ENCODE data around the gene GAS2L3. TPM values are rescaled to one million over a fixed set of nuclear protein-coding genes. Genes with fewer than 3 reads are reported as not detected.
A peak's percentile ranks its signal among the peaks of the same experiment; 100 is the strongest.

The GAS2L3 gene
- total and polyA plus RNA-seq, 2 of the 13 experiments (the other 11 are each of a cell fraction or from before 2014, with no cell fraction given): 7.0 to 20.8 TPM

GRCh38 chr12:100573292-100574186, at the start of gene GAS2L3 (continued):
- TF ChIP-seq ARID4A (CRISPR knock-in tag; IDR thresholded peaks at IDR 0.05; ENCODE audit: borderline replicate concordance): peak; percentile 96

DNA sequence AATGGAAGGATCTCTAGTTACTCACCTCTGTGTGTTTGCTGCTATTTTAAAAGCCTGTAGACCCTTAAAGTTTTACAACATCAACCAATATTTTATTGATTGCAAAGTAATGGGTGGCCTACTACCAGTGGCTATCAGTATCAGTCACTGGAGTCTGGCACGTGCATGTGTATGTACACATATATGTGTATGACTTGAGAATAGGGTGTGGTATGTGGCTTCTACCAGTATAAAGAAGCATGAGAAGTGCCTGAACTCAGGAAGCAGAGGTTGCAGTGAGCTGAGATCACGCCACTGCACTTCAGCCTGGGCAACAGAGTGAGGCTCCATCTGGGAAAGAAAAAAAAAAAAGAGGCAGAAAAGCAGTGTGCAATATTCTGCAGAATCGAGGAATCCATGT, 45.5 kb upstream of the GAS2L3 start:
- 95% methylated on average over 3 of the region's 3 CpGs for WGBS (ENCODE audit: low lambda C conversion rate)
- ChIA-PET CTCF (ENCODE audit: low intra/inter-chr PET ratio, low total read pairs) (no interaction called here), POLR2A (no interaction called here)
- H3K79me2 ChIP-seq (ENCODE audit: insufficient read depth, low read length): peaks cover 8% of the 10 kb centered on the region
- H4K20me1 ChIP-seq (ENCODE audit: insufficient read depth, low read length): no peaks in the 10 kb centered on the region; the same call in 1 of the 2 replicates
- H3K27me3 ChIP-seq (ENCODE audit: control insufficient read depth in 1 of 2, insufficient read depth in 2 of 2, low read length in 2 of 2): no peaks in the 10 kb centered on the region
- peaks cover 2 to 61% of the 10 kb centered on the region in 2 experiments; a peak in 4 of 5 replicates for H3K36me3 ChIP-seq (replicated peaks in 1 of 2; ENCODE audit: control insufficient read depth in 1 of 2, insufficient read depth in 2 of 2, low read length in 2 of 2)
- BruUV-seq (replicated peaks): no TSS peak
- no peak overlapping the region for H3K4me2 ChIP-seq (ENCODE audit: low read depth, low read length)
- H3K27ac ChIP-seq (ENCODE audit: extremely low read length, insufficient read depth, low read length): no peak overlapping the region
- intact Hi-C loops (cut with micrococcal nuclease; ENCODE audit: unreplicated experiment): no loop called here
- no peaks in the 10 kb centered on the region for H3K9me3 ChIP-seq (ENCODE audit: low read length)
- FAIRE-seq: no peak
- no peak for DNase-seq (ENCODE audit: low spot score)
- H3K9ac ChIP-seq (ENCODE audit: insufficient read depth, low read depth, low read length): no peak overlapping the region
- no peak for ATAC-seq
- in situ Hi-C loops (cut with HindIII; ENCODE audit: extremely low pct_ligation_motif_present, low pct_unique_long_range_greater_than_20kb): no loop called here
- H3K4me1 ChIP-seq (ENCODE audit: insufficient read depth, low read length): no peaks in the 10 kb centered on the region
- no peak overlapping the region for H3K4me3 ChIP-seq (replicated peaks in 1 of 3; ENCODE audit: insufficient read depth in 1 of 3, low read depth in 2 of 3, low read length in 3 of 3)
- no peak overlapping the region for H2AFZ ChIP-seq (ENCODE audit: low read length)
- TF ChIP-seq, protein P1, sequence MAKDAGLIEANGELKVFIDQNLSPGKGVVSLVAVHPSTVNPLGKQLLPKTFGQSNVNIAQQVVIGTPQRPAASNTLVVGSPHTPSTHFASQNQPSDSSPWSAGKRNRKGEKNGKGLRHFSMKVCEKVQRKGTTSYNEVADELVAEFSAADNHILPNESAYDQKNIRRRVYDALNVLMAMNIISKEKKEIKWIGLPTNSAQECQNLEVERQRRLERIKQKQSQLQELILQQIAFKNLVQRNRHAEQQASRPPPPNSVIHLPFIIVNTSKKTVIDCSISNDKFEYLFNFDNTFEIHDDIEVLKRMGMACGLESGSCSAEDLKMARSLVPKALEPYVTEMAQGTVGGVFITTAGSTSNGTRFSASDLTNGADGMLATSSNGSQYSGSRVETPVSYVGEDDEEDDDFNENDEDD (CRISPR knock-in tag; IDR thresholded peaks at IDR 0.05; ENCODE audit: borderline replicate concordance): no peak
- TF ChIP-seq ZNF598 (CRISPR knock-in tag; IDR thresholded peaks at IDR 0.05; ENCODE audit: borderline replicate concordance) (no peak), JUND (CRISPR knock-in tag; IDR thresholded peaks at IDR 0.05) (no peak), SMARCE1 (IDR thresholded peaks at IDR 0.05; ENCODE audit: borderline replicate concordance) (no peak), HNF1A (IDR thresholded peaks at IDR 0.05; ENCODE audit: low read depth) (no peak), HNF1A (CRISPR knock-in tag; IDR thresholded peaks at IDR 0.05; ENCODE audit: borderline replicate concordance) (no peak)
- TF ChIP-seq, protein P2, sequence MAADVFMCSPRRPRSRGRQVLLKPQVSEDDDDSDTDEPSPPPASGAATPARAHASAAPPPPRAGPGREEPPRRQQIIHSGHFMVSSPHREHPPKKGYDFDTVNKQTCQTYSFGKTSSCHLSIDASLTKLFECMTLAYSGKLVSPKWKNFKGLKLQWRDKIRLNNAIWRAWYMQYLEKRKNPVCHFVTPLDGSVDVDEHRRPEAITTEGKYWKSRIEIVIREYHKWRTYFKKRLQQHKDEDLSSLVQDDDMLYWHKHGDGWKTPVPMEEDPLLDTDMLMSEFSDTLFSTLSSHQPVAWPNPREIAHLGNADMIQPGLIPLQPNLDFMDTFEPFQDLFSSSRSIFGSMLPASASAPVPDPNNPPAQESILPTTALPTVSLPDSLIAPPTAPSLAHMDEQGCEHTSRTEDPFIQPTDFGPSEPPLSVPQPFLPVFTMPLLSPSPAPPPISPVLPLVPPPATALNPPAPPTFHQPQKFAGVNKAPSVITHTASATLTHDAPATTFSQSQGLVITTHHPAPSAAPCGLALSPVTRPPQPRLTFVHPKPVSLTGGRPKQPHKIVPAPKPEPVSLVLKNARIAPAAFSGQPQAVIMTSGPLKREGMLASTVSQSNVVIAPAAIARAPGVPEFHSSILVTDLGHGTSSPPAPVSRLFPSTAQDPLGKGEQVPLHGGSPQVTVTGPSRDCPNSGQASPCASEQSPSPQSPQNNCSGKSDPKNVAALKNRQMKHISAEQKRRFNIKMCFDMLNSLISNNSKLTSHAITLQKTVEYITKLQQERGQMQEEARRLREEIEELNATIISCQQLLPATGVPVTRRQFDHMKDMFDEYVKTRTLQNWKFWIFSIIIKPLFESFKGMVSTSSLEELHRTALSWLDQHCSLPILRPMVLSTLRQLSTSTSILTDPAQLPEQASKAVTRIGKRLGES (CRISPR knock-in tag; IDR thresholded peaks at IDR 0.05; ENCODE audit: borderline replicate concordance): no peak
